ENCODE measurements around the gene BAIAP2.

DNA sequence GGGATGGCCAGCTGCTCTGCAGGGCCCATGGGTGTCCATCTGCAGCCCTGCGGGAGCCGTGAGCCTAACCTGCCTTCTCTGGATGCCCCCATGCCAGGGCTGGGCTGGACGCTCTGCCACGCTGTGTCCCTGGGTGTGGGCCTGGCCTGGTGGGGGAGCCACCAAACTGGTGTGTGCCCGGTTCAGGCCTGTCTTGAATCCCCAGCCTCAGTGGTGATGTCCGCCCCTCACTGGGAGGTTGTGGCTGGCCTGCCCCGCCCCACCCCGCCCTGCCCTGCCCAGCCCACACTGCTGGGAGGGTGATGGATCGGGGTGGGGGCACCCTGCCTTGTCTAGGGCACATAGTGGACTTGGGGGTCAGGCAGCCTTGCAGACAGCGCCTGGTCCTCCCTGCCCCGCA is 80.3 kb downstream of the BAIAP2 start:
- no peak for TF ChIP-seq POLR2A (IDR thresholded peaks at IDR 0.05)
- TF ChIP-seq, protein P1, sequence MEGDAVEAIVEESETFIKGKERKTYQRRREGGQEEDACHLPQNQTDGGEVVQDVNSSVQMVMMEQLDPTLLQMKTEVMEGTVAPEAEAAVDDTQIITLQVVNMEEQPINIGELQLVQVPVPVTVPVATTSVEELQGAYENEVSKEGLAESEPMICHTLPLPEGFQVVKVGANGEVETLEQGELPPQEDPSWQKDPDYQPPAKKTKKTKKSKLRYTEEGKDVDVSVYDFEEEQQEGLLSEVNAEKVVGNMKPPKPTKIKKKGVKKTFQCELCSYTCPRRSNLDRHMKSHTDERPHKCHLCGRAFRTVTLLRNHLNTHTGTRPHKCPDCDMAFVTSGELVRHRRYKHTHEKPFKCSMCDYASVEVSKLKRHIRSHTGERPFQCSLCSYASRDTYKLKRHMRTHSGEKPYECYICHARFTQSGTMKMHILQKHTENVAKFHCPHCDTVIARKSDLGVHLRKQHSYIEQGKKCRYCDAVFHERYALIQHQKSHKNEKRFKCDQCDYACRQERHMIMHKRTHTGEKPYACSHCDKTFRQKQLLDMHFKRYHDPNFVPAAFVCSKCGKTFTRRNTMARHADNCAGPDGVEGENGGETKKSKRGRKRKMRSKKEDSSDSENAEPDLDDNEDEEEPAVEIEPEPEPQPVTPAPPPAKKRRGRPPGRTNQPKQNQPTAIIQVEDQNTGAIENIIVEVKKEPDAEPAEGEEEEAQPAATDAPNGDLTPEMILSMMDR (IDR thresholded peaks at IDR 0.05), result no peak
- TF ChIP-seq POLR2AphosphoS5 (IDR thresholded peaks at IDR 0.05), result no peak
